K562 (cell line): Measurements from ENCODE around the gene HKDC1. TPM values are rescaled to one million over a fixed set of nuclear protein-coding genes. Genes with fewer than 3 reads are reported as not detected.

Source experiments
- ARID3A ChIP-seq: IDR thresholded peaks from 2 replicates; pipeline ENCODE4 v1.6.1; 2012; ENCODE audit warnings: low read depth, low read length, improper control_type of control experiment, borderline replicate concordance
- CBFA2T3 ChIP-seq: fragments of 450-650 bp; IDR thresholded peaks from 2 replicates; pipeline ENCODE4 v1.6.1; 2017
- CCNT2 ChIP-seq: IDR thresholded peaks from 2 replicates; pipeline ENCODE4 v1.6.1; 2011; ENCODE audit warnings: borderline replicate concordance, low read depth, mild to moderate bottlenecking, moderate library complexity, mixed read lengths, low read length; ENCODE audit not compliant: insufficient read length; ENCODE audit errors: extremely low read depth
- CHCHD3 ChIP-seq: fragments of 250-450 bp; sonication (Bioruptor Pico); IDR thresholded peaks from 2 replicates; pipeline ENCODE4 v2.1.2; 2022; ENCODE audit warnings: mild to moderate bottlenecking
- CTBP1 ChIP-seq: fragments of 450-650 bp; IDR thresholded peaks from 2 replicates; pipeline ENCODE4 v1.6.1; 2016; ENCODE audit warnings: borderline replicate concordance
- DDX20 ChIP-seq: fragments of 450-650 bp; IDR thresholded peaks from 2 replicates; pipeline ENCODE4 v1.6.1; 2016; ENCODE audit warnings: missing genetic modification characterization, low read depth, mild to moderate bottlenecking, missing compliant biosample characterization, moderate library complexity
- E2F6 ChIP-seq, 2 experiments: IDR thresholded peaks; 2 replicates each; pipeline ENCODE4 v1.6.1; 2011; ENCODE audit warnings: borderline replicate concordance in 1 of 2, control low read depth in 1 of 2, low read depth in 1 of 2, low read length in 1 of 2, mild to moderate bottlenecking in 1 of 2, mixed read lengths in 1 of 2, moderate library complexity in 1 of 2; ENCODE audit not compliant: insufficient read depth in 1 of 2, insufficient read length in 1 of 2, poor library complexity in 1 of 2, severe bottlenecking in 1 of 2; ENCODE audit errors: extremely low read depth in 1 of 2
- EP400 ChIP-seq: fragments of 450-650 bp; IDR thresholded peaks from 2 replicates; pipeline ENCODE4 v1.6.1; 2017; ENCODE audit warnings: antibody characterized with exemption, mild to moderate bottlenecking, moderate library complexity
- FOXP1 ChIP-seq: sonication (generic); formaldehyde crosslinking; IDR thresholded peaks from 2 replicates; pipeline ENCODE4 v1.8.0; 2022; ENCODE audit warnings: mild to moderate bottlenecking, missing genetic modification reagents
- HDAC8 ChIP-seq: fragments of 450-650 bp; IDR thresholded peaks from 2 replicates; pipeline ENCODE4 v1.6.1; 2016; ENCODE audit warnings: mild to moderate bottlenecking, missing genetic modification characterization, moderate library complexity, missing compliant biosample characterization
- LEF1 ChIP-seq: fragments of 450-650 bp; IDR thresholded peaks from 2 replicates; pipeline ENCODE4 v1.6.1; 2016; ENCODE audit warnings: mild to moderate bottlenecking
- MCM3 ChIP-seq: fragments of 450-650 bp; IDR thresholded peaks from 2 replicates; pipeline ENCODE4 v1.6.1; 2016
- MED1 ChIP-seq: sonication (generic); formaldehyde crosslinking; IDR thresholded peaks from 2 replicates; pipeline ENCODE4 v1.8.1; 2023; ENCODE audit warnings: missing genetic modification reagents, borderline replicate concordance
- MEIS2 ChIP-seq: fragments of 450-650 bp; IDR thresholded peaks from 2 replicates; pipeline ENCODE4 v1.6.1; 2014; ENCODE audit warnings: mild to moderate bottlenecking; ENCODE audit not compliant: partially characterized antibody
- NELFE ChIP-seq: IDR thresholded peaks from 2 replicates; pipeline ENCODE4 v1.6.1; 2011; ENCODE audit warnings: mild to moderate bottlenecking; ENCODE audit not compliant: insufficient read depth, insufficient read length
- NFE2L1 ChIP-seq: fragments of 450-650 bp; IDR thresholded peaks from 2 replicates; pipeline ENCODE4 v1.6.1; 2016; ENCODE audit warnings: missing genetic modification characterization, low read depth, mild to moderate bottlenecking, missing compliant biosample characterization, moderate library complexity, borderline replicate concordance
- PPARD ChIP-seq: fragments of 250-450 bp; sonication (Bioruptor Pico); IDR thresholded peaks from 2 replicates; pipeline ENCODE4 v1.8.0; 2022; ENCODE audit warnings: inconsistent platforms, mild to moderate bottlenecking, moderate library complexity
- PRMT5 ChIP-seq: sonication (generic); formaldehyde crosslinking; IDR thresholded peaks from 2 replicates; pipeline ENCODE4 v1.5.0; 2020; ENCODE audit warnings: missing genetic modification reagents
- SMARCB1 ChIP-seq: IDR thresholded peaks from 2 replicates; pipeline ENCODE4 v1.6.1; 2011; ENCODE audit warnings: improper control_type of control experiment, low read depth; ENCODE audit not compliant: insufficient read length
- SP2 ChIP-seq: IDR thresholded peaks from 2 replicates; pipeline ENCODE4 v1.6.1; 2011; ENCODE audit warnings: mild to moderate bottlenecking, low read depth, low read length, moderate library complexity; ENCODE audit not compliant: poor library complexity, severe bottlenecking; ENCODE audit errors: extremely low read depth
- TCF15 ChIP-seq: fragments of 250-450 bp; sonication (Bioruptor Pico); IDR thresholded peaks from 2 replicates; pipeline ENCODE4 v1.8.0; 2022; ENCODE audit warnings: moderate library complexity, mild to moderate bottlenecking, inconsistent platforms
- TEAD2 ChIP-seq: fragments of 450-650 bp; IDR thresholded peaks from 2 replicates; pipeline ENCODE4 v1.6.1; 2016; ENCODE audit warnings: missing genetic modification characterization, control low read depth, missing compliant biosample characterization
- ZC3H8 ChIP-seq: fragments of 450-650 bp; IDR thresholded peaks from 2 replicates; pipeline ENCODE4 v1.6.1; 2017
- ZNF12 ChIP-seq: sonication (generic); formaldehyde crosslinking; IDR thresholded peaks from 2 replicates; pipeline ENCODE4 v1.4.0; 2020; ENCODE audit warnings: mild to moderate bottlenecking, missing genetic modification reagents
- ZNF23 ChIP-seq: fragments of 250-450 bp; sonication (Bioruptor Pico); IDR thresholded peaks from 2 replicates; pipeline ENCODE4 v1.4.0; 2020; ENCODE audit warnings: mild to moderate bottlenecking
- ZNF384 ChIP-seq: IDR thresholded peaks from 2 replicates; pipeline ENCODE4 v1.6.1; 2012; ENCODE audit warnings: low read depth, low read length, improper control_type of control experiment
- polyA plus RNA-seq, 8 experiments: library from polyadenylated mRNA; depleted of rRNA in 4 of 8; stranded (reverse) in 5 of 8; unstranded in 3 of 8; fragments of >200 nt; fragmentation: Nextera tagmentation in 2 of 8; fragmentation: Illumina TruSeq in 1 of 8; extraction: Ambion mirVana in 2 of 8; extraction: Trizol in 1 of 8; gene quantifications; 2 replicates each; pipeline versions ENCODE4 v1.2.1 to v1.2.3, GENCODE V29; 2011 to 2014; ENCODE audit warnings: inconsistent platforms in 1 of 8, missing spikeins in 1 of 8
- total RNA-seq, 7 experiments: library from RNA; depleted of rRNA in 6 of 7; stranded (reverse); fragments of >200 nt in 6 of 7; fragmentation: Illumina TruSeq in 2 of 7; extraction: Trizol in 2 of 7; gene quantifications; 2 replicates each; pipeline versions ENCODE4 v1.2.1 to v1.2.3, GENCODE V29; 2011 to 2021; ENCODE audit warnings: low replicate concordance in 1 of 7

Gene HKDC1
- total and polyA plus RNA-seq, 9 of the 15 experiments (the other 6 are each of a cell fraction or from before 2014, with no cell fraction given), result 0.04 to 0.22 (median 0.11) TPM; not detected in 5

- TF ChIP-seq TEAD2 (peak; percentile 5; the same call in 1 of the 2 replicates), SP2 (no peak), ZNF23 (peak; percentile 64; the same call in 1 of the 2 replicates), MED1 (no peak), NELFE (no peak), MCM3 (no peak), DDX20 (tag) (0 out of 2 replicates have a peak, but pooled peaks have one; percentile 35), ZNF12 (CRISPR knock-in tag) (no peak; the same call in 1 of the 2 replicates), CHCHD3 (0 out of 2 replicates have a peak, but pooled peaks have one; percentile 47), EP400 (peak; percentile 100), CCNT2 (no peak), FOXP1 (CRISPR knock-in tag) (peak; percentile 33; the same call in 1 of the 2 replicates), HDAC8 (0 out of 2 replicates have a peak, but pooled peaks have one; percentile 56), ZNF384 (0 out of 2 replicates have a peak, but pooled peaks have one; percentile 29), CBFA2T3 (peak; percentile 40; the same call in 1 of the 2 replicates), PRMT5 (CRISPR knock-in tag) (no peak), NFE2L1 (no peak), SMARCB1 (no peak), TCF15 (CRISPR knock-in tag) (peak; percentile 79; the same call in 1 of the 2 replicates), MEIS2 (peak; percentile 41), E2F6 (IDR thresholded peaks at IDR 0.05; ENCODE audit: borderline replicate concordance in 1 of 2, extremely low read depth in 1 of 2, insufficient read depth in 1 of 2, insufficient read length in 1 of 2, low read depth in 1 of 2, low read length in 1 of 2, poor library complexity in 1 of 2, severe bottlenecking in 1 of 2) (peak; percentile 95 to 96), PPARD (CRISPR knock-in tag) (no peak), CTBP1 (0 out of 2 replicates have a peak, but pooled peaks have one; percentile 36), ZC3H8 (no peak), ARID3A (no peak), LEF1 (no peak; the same call in none of the 2 replicates)
Observed at GRCh38 chr10:69179743-69180524, 40.2 kb upstream of the HKDC1 start, which contains the start of gene SUPV3L1 (continued).
